Liver (tissue), 9 donors: ENCODE data around the gene KDM4D. TPM values are rescaled to one million over a fixed set of nuclear protein-coding genes. Genes with fewer than 3 reads are reported as not detected.

ENCODE experiments used
- DNase-seq: peaks from one replicate; pipeline ENCODE4 v3.0.0-alpha.2; 2017; ENCODE audit warnings: low spot score
- H3K27ac ChIP-seq, 2 donors: one replicate each; pipeline ENCODE4 v1.7.0; 2013; ENCODE audit warnings: inconsistent platforms in 2 of 2, low read length in 2 of 2, control low read depth in 1 of 2, low read depth in 1 of 2, mild to moderate bottlenecking in 1 of 2
- H3K27me3 ChIP-seq, 4 donors: one replicate each; pipeline versions ENCODE4 v1.6.1 to v1.7.0; 2013; ENCODE audit warnings: low read length in 3 of 4, inconsistent platforms in 1 of 4, mild to moderate bottlenecking in 1 of 4, moderate library complexity in 1 of 4; ENCODE audit not compliant: control insufficient read depth in 4 of 4, insufficient read depth in 4 of 4
- H3K36me3 ChIP-seq, 4 donors: one replicate each; pipeline versions ENCODE4 v1.6.1 to v1.7.0; 2013; ENCODE audit warnings: low read length in 3 of 4, mild to moderate bottlenecking in 3 of 4, low read depth in 1 of 4, moderate library complexity in 1 of 4; ENCODE audit not compliant: control insufficient read depth in 4 of 4, insufficient read depth in 3 of 4
- H3K4me1 ChIP-seq, 4 donors: one replicate each; pipeline versions ENCODE4 v1.6.1 to v1.7.0; 2013; ENCODE audit warnings: low read length in 3 of 4, mild to moderate bottlenecking in 3 of 4, moderate library complexity in 1 of 4; ENCODE audit not compliant: control insufficient read depth in 4 of 4, insufficient read depth in 4 of 4
- H3K4me3 ChIP-seq, 3 donors: one replicate each; pipeline versions ENCODE4 v1.6.1 to v1.7.0; 2013; ENCODE audit warnings: low read length in 3 of 3, control low read depth in 1 of 3, low read depth in 1 of 3, mild to moderate bottlenecking in 1 of 3
- H3K9ac ChIP-seq, 2 donors: one replicate each; pipeline ENCODE4 v1.7.0; 2013; ENCODE audit warnings: low read length in 2 of 2, mild to moderate bottlenecking in 2 of 2, moderate library complexity in 2 of 2, control low read depth in 1 of 2, low read depth in 1 of 2
- H3K9me3 ChIP-seq, 4 donors: one replicate each; pipeline versions ENCODE4 v1.6.1 to v1.7.0; 2013; ENCODE audit warnings: low read length in 3 of 4; ENCODE audit not compliant: control insufficient read depth in 4 of 4
- ATF3 ChIP-seq: IDR thresholded peaks from 2 replicates; pipeline ENCODE4 v1.6.1; 2016; ENCODE audit warnings: antibody characterized with exemption
- CTCF ChIP-seq: fragments of 150-350 bp; IDR thresholded peaks from 2 replicates; pipeline ENCODE4 v1.5.1; 2017; ENCODE audit warnings: improper control_type of control experiment, low read depth, low read length; ENCODE audit not compliant: missing input control
- EGR1 ChIP-seq, 2 donors: IDR thresholded peaks; 2 replicates each; pipeline ENCODE4 v1.6.1; 2016 to 2018; ENCODE audit warnings: antibody characterized with exemption in 2 of 2, low read depth in 2 of 2
- FOXA1 ChIP-seq: IDR thresholded peaks from 2 replicates; pipeline ENCODE4 v1.6.1; 2016; ENCODE audit warnings: antibody characterized with exemption
- FOXA2 ChIP-seq: IDR thresholded peaks from 2 replicates; pipeline ENCODE4 v1.6.1; 2016; ENCODE audit warnings: antibody characterized with exemption
- GABPA ChIP-seq, 2 donors: IDR thresholded peaks in 1 of 2; conservative IDR thresholded peaks in 1 of 2; 2 replicates each; pipeline ENCODE4 v1.6.1; 2016; ENCODE audit warnings: antibody characterized with exemption in 2 of 2, mild to moderate bottlenecking in 1 of 2, moderate library complexity in 1 of 2
- HNF4A ChIP-seq, 2 donors: conservative IDR thresholded peaks; 2 replicates each; pipeline ENCODE4 v1.6.1; 2016; ENCODE audit warnings: antibody characterized with exemption in 2 of 2, mild to moderate bottlenecking in 2 of 2
- HNF4G ChIP-seq: IDR thresholded peaks from 2 replicates; pipeline ENCODE4 v1.6.1; 2016; ENCODE audit warnings: antibody characterized with exemption
- JUND ChIP-seq, 2 donors: IDR thresholded peaks; 2 replicates each; pipeline ENCODE4 v1.6.1; 2016; ENCODE audit warnings: antibody characterized with exemption in 2 of 2
- MAX ChIP-seq: IDR thresholded peaks from 2 replicates; pipeline ENCODE4 v1.6.1; 2016; ENCODE audit warnings: antibody characterized with exemption
- NR2F2 ChIP-seq: IDR thresholded peaks from 2 replicates; pipeline ENCODE4 v1.6.1; 2016; ENCODE audit warnings: antibody characterized with exemption
- RAD21 ChIP-seq, 2 donors: IDR thresholded peaks; 2 replicates each; pipeline ENCODE4 v1.6.1; 2016; ENCODE audit warnings: antibody characterized with exemption in 2 of 2, mild to moderate bottlenecking in 2 of 2
- REST ChIP-seq: IDR thresholded peaks from 2 replicates; pipeline ENCODE4 v1.6.1; 2016; ENCODE audit warnings: antibody characterized with exemption, mild to moderate bottlenecking
- RXRA ChIP-seq, 2 donors: IDR thresholded peaks; 2 replicates each; pipeline ENCODE4 v1.6.1; 2017 to 2018; ENCODE audit warnings: antibody characterized with exemption in 2 of 2, mild to moderate bottlenecking in 1 of 2
- SP1 ChIP-seq: IDR thresholded peaks from 2 replicates; pipeline ENCODE4 v1.6.1; 2018; ENCODE audit warnings: antibody characterized with exemption, mild to moderate bottlenecking
- TAF1 ChIP-seq: conservative IDR thresholded peaks from 2 replicates; pipeline ENCODE4 v1.6.1; 2016; ENCODE audit warnings: antibody characterized with exemption, mild to moderate bottlenecking
- YY1 ChIP-seq: IDR thresholded peaks from 2 replicates; pipeline ENCODE4 v1.6.1; 2016; ENCODE audit warnings: antibody characterized with exemption, mild to moderate bottlenecking
- ZBTB33 ChIP-seq: IDR thresholded peaks from 2 replicates; pipeline ENCODE4 v1.6.1; 2016; ENCODE audit warnings: antibody characterized with exemption
- WGBS: extraction: QIAGEN DNeasy Blood & Tissue Kit; methylation state at CpG from one replicate; pipeline ENCODE4 v1.1.7; 2013; 5-methylcytosine and 5-hydroxymethylcytosine counted together
- polyA plus RNA-seq, 2 donors: library from polyadenylated mRNA; stranded (reverse) in 1 of 2; unstranded in 1 of 2; fragments of 200-250 nt in 1 of 2; fragments of >200 nt in 1 of 2; fragmentation: Nextera tagmentation in 1 of 2; extraction: Ambion mirVana in 1 of 2; gene quantifications; one replicate each; pipeline versions ENCODE4 v1.2.1 to v1.2.3, GENCODE V29; 2013 to 2015
- total RNA-seq, 2 donors: library from RNA; depleted of rRNA; stranded (reverse); fragments of >200 nt; gene quantifications; one replicate each; pipeline ENCODE4 v1.2.3, GENCODE V29; 2014
- donor health status: healthy.
- donor health status: healthy.
- donor health status: healthy.
- donor health status: healthy.
- donor health status: healthy.

KDM4D gene
- total and polyA plus RNA-seq, 4 donors, result 0.11 to 0.23 (median 0.17) TPM

- 94% methylated on average over 2 of the region's 2 CpGs for WGBS
- Histone ChIP-seq H3K4me1 (no peaks in the 10 kb centered on the region), H3K27ac (no peak overlapping the region), H3K36me3 (no peaks in the 10 kb centered on the region), H3K9me3 (no peaks in the 10 kb centered on the region), H3K9ac (no peak overlapping the region), H3K4me3 (no peak overlapping the region), H3K27me3 (no peaks in the 10 kb centered on the region)
- no peak for DNase-seq
- TF ChIP-seq RXRA (IDR thresholded peaks at IDR 0.05), result no peak
- TF ChIP-seq CTCF, result no peak
- TF ChIP-seq GABPA (IDR thresholded peaks at IDR 0.05 in 1 of 2, conservative IDR thresholded peaks at IDR 0.05 in 1 of 2), result no peak
- no peak for TF ChIP-seq NR2F2
- no peak for TF ChIP-seq ATF3
- no peak for TF ChIP-seq HNF4A (conservative IDR thresholded peaks at IDR 0.05)
- TF ChIP-seq YY1, result no peak
- no peak for TF ChIP-seq FOXA2
- no peak for TF ChIP-seq JUND (IDR thresholded peaks at IDR 0.05)
- TF ChIP-seq SP1, result no peak
- TF ChIP-seq RAD21 (IDR thresholded peaks at IDR 0.05), result no peak
- no peak for TF ChIP-seq FOXA1
- no peak for TF ChIP-seq HNF4G
- TF ChIP-seq REST, result no peak
- no peak for TF ChIP-seq TAF1
- no peak for TF ChIP-seq EGR1 (IDR thresholded peaks at IDR 0.05; ENCODE audit: low read depth in 2 of 2)
- TF ChIP-seq MAX, result no peak
- no peak for TF ChIP-seq ZBTB33
These were observed 20.0 kb downstream of the KDM4D start for GRCh38 chr11:94993400-94993943.
